HG03095 (cell line): ENCODE data around the gene PYCR2.

Experiments used
- ATAC-seq: cut with Tn5 transposase; IDR thresholded peaks from one replicate; pipeline ENCODE4 v1.9.1; 2021; ENCODE audit warnings: moderate library complexity; ENCODE audit not compliant: unreplicated experiment

The PYCR2 gene

DNA sequence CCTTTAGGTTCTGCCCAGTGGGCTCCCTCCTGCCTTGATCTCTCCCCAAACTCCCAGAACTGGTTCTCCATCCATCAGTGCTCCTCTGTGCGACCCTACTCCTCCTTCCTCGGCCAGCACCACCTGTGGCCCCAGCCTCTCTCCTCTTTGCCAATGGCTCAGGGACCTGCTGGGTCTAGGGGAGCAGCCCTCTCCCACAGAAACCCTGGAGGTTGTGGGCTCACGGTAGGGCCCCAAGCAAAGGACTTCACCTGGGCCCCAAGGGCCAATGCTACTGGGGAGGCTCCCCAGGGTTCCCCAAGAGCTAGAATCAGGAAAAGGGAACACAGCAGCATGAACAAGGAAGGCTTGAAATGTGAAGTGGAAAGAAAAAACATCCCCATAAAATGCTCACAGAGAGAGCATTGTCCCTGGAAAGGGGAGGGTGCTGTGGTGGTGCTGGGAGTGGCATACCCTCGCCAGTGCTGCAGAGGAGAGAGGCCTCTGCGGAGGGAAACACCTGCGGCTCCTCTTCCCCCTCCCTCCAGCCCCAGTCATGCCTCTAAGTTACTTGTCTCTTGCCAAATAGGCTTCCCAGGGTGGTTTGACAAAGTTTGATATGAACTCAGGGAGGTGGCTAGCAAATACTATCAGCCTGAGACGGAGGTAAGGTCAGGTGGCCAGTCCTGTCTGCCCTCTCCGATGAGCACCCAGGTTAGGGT lies 44.4 kb downstream of the PYCR2 start:
- ATAC-seq, result no peak

- no peak for ATAC-seq
These were observed 45.8 kb downstream of the PYCR2 start for GRCh38 chr1:225878282-225878681.

GRCh38 chr1:225877580-225877979 lies 46.5 kb downstream of the PYCR2 start:
- no peak for ATAC-seq

DNA sequence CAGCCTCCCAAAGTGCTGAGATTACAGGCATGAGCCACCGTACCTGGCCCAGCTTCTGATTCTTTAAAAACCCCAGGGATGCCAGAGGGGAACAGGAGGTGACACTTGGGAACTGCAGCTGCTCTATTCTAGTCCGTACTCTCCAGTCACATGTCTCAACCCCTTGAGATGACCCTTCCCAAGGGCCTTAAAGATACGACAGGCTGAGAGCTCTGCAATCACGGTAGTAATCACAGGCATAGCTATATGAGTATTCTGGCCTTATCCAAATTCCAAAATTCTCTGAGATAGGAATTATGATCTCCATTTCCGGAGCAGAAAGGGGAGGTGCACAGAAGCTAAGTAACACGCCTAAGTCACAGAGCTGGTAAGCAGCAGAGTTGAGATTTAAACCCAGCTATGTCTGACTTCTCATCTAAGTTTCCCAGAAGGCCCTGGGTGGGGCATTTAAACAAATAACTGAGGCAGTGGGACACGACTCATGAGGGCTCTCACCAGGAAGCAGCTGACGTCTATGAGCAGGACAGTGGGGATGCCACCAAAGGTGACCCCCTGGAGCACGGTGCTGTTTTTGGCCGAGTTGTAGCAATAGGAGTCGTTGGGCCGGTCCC lies 47.0 kb downstream of the PYCR2 start:
- no peak for ATAC-seq

DNA sequence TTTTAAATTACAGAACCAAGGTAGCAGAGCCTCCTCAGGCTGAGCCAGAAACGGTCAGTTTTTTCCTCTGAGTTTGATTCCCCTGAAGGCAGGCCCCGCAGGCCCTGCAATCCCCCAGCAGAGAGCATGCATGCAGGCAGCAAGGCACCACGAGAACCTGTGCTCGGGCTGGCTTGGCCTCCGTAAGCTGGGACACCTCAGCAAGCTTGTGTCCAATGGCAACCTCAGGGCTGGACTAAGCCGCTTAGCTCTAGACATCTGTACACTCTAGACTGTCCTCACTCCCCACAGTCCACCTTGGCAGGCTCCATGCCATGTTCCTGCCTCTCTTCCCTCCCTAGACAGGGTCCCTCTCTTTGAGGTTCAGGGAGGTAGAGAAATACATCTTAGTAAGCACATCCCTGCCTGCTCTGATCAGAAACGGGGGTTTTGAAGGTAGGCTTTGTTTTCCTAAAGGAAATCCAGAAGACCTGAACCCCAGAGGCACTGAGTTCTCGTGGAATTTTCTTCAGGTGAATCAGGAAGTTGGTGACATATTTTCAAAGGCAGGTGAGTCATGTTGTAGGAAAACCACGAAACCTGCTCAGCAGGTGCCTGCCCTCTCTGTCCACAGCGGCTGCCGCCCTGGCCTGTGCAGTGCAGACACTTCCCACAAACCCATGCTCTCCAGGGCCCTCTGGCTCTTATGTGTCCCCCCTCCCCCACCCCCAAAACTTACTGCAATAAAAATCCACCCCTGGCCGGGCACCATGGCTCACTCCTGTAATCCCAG lies 48.8 kb downstream of the PYCR2 start:
- no peak for ATAC-seq

GRCh38 chr1:225874431-225874830 lies 49.6 kb downstream of the PYCR2 start:
- no peak for ATAC-seq

- ATAC-seq, result no peak
These were observed 50.7 kb downstream of the PYCR2 start for GRCh38 chr1:225873281-225873850.

DNA sequence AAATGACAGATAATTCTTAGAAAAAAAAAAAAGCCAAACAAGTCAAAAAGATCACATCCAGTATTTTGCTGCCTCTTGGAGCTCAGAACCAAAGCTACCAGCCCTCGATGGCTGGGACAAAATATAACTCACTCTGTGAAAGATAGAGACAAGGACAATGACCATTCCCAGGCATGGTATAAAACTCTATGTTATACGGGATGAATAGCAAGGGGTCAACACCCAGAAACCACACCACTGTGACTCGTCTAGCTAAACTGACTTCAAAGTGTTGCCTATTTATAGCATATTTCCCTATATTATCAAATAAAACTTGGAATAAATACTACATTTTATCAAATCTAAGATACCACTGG lies 52.0 kb downstream of the PYCR2 start:
- ATAC-seq, result no peak

DNA sequence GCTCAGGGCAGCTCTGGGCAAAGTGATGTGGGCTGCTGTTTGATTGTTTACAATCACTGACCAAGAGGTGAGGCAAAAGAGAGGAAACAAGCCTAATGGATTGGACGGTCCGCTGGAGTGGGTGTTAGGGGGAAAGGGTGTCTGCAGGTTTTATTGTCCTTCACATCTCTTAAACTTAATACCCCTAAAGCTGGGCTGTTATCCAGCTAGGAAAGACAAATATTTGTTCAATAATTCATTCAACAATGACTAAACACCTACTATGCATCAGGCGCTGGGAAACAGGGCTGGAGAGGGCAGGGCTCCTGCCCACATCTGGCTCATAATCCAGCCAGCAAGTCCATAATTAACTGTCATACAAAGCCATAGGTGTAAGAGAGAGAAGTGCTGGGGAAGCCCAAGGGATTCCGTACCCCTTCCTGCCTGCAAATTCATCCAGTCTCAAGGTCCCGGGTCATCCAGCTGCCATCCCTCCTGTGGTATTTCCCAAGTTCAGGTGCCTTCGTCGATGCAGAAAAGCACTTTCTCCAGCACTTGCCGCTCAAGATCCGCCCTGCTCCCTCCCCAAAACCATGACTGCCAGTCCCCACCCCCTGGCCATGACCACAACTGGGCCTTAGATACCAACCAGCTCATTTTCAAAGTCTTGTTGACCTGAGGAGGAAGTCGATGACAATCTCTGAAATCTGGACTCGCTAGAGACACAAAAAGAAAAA lies 52.5 kb downstream of the PYCR2 start:
- no peak for ATAC-seq

DNA sequence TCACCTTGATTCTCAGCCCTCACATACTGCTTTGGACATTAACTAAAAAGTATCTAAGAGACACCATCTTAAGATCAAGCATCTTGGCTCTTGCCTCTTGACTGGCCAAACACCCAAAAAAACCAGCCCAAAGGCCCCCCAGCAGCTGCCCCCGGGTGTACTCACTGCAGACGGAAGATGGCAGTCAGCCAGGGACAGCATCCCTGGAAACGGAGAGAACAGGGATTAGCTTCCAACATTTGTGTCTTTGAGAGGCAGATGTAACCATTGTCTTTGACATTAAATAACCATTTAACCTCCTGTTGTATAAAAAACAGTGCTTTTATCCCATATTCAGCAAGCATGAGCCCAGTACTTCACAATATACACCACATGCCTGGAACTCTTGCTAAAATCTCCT lies 53.1 kb downstream of the PYCR2 start:
- ATAC-seq, result no peak
